ENCODE results near the gene COPZ2. TPM values are rescaled to one million over a fixed set of nuclear protein-coding genes. Genes with fewer than 3 reads are reported as not detected.
"Not testable (repeated sequence)": the region's sequence is repeated elsewhere in the genome, so short reads cannot be mapped to it uniquely, and the experiment has no call there.

The COPZ2 gene
- polyA plus RNA-seq, result 10 to 100 TPM in 1 of 2 donors, 1 to 10 TPM in 1; 8.4 to 12.9 TPM

GRCh38 chr17:48037036-48037837 is at the start of gene COPZ2:
COPZ2 (minus strand) TSS chr17:48037797; CDS start chr17:48037777, 20 bp downstream.
- 1 to 2% methylated on average over 43 to 73 of the region's 73 CpGs for WGBS, 2 donors
- Histone ChIP-seq H3K4me3 (ENCODE audit: low read depth in 1 of 2, low read length in 2 of 2) (peak within 1 kb of the TSS; percentile 63 to 69), H3K27me3 (ENCODE audit: control insufficient read depth in 1 of 2, insufficient read depth in 2 of 2, low read length in 2 of 2) (no peaks in the 10 kb centered on the region)

GRCh38 chr17:48084932-48085331 is 47.3 kb upstream of the COPZ2 start:
- no peaks in the 10 kb centered on the region for H3K9me3 ChIP-seq (ENCODE audit: control insufficient read depth in 2 of 2, insufficient read depth in 1 of 2, low read depth in 1 of 2, low read length in 1 of 2)
- no peaks in the 10 kb centered on the region for H3K27me3 ChIP-seq (ENCODE audit: control insufficient read depth in 1 of 2, insufficient read depth in 2 of 2, low read length in 2 of 2)
- 49 to 55% methylated on average over 2 of the region's 2 CpGs for WGBS, 2 donors
- peak overlapping the region; percentile 22 to 47 for H3K27ac ChIP-seq (ENCODE audit: low read depth in 2 of 2, low read length in 1 of 2)
- H3K4me1 ChIP-seq (ENCODE audit: control insufficient read depth in 2 of 2, insufficient read depth in 2 of 2, low read length in 1 of 2), result no peaks in the 10 kb centered on the region
- no peak overlapping the region for H3K4me3 ChIP-seq (ENCODE audit: low read depth in 1 of 2, low read length in 2 of 2)
- no peaks in the 10 kb centered on the region for H3K36me3 ChIP-seq (ENCODE audit: control insufficient read depth in 2 of 2, insufficient read depth in 2 of 2, low read length in 1 of 2)

More at GRCh38 chr17:48037036-48037837, at the start of gene COPZ2:
- Histone ChIP-seq H3K27ac (ENCODE audit: low read depth in 2 of 2, low read length in 1 of 2) (peak within 1 kb of the TSS; percentile 51 to 67), H3K36me3 (ENCODE audit: control insufficient read depth in 2 of 2, insufficient read depth in 2 of 2, low read length in 1 of 2) (peaks cover 2% of the 10 kb centered on the region in 2 donors), H3K4me1 (ENCODE audit: control insufficient read depth in 2 of 2, insufficient read depth in 2 of 2, low read length in 1 of 2) (peaks cover 4 to 5% of the 10 kb centered on the region in 2 donors), H3K9me3 (ENCODE audit: control insufficient read depth in 2 of 2, insufficient read depth in 1 of 2, low read depth in 1 of 2, low read length in 1 of 2) (no peaks in the 10 kb centered on the region)

- WGBS, 2 donors, result 79 to 81% methylated on average over 5 of the region's 5 CpGs
- Histone ChIP-seq H3K36me3 (ENCODE audit: control insufficient read depth in 2 of 2, insufficient read depth in 2 of 2, low read length in 1 of 2) (no peaks in the 10 kb centered on the region), H3K4me3 (ENCODE audit: low read depth in 1 of 2, low read length in 2 of 2) (no peak overlapping the region), H3K27me3 (ENCODE audit: control insufficient read depth in 1 of 2, insufficient read depth in 2 of 2, low read length in 2 of 2) (no peaks in the 10 kb centered on the region), H3K4me1 (ENCODE audit: control insufficient read depth in 2 of 2, insufficient read depth in 2 of 2, low read length in 1 of 2) (no peaks in the 10 kb centered on the region), H3K9me3 (ENCODE audit: control insufficient read depth in 2 of 2, insufficient read depth in 1 of 2, low read depth in 1 of 2, low read length in 1 of 2) (no peaks in the 10 kb centered on the region), H3K27ac (ENCODE audit: low read depth in 2 of 2, low read length in 1 of 2) (no peak overlapping the region)
These were observed 44.3 kb upstream of the COPZ2 start for GRCh38 chr17:48081858-48082257.

GRCh38 chr17:48077152-48077551 is 39.6 kb upstream of the COPZ2 start:
- not testable (repeated sequence) for H3K36me3 ChIP-seq (ENCODE audit: control insufficient read depth in 2 of 2, insufficient read depth in 2 of 2, low read length in 1 of 2); H3K9me3 ChIP-seq (ENCODE audit: control insufficient read depth in 2 of 2, insufficient read depth in 1 of 2, low read depth in 1 of 2, low read length in 1 of 2); H3K4me3 ChIP-seq (ENCODE audit: low read depth in 1 of 2, low read length in 2 of 2); H3K27ac ChIP-seq (ENCODE audit: low read depth in 2 of 2, low read length in 1 of 2); H3K27me3 ChIP-seq (ENCODE audit: control insufficient read depth in 1 of 2, insufficient read depth in 2 of 2, low read length in 2 of 2); H3K4me1 ChIP-seq (ENCODE audit: control insufficient read depth in 2 of 2, insufficient read depth in 2 of 2, low read length in 1 of 2)
- 91% methylated on average over 10 of the region's 10 CpGs for WGBS, 2 donors

GRCh38 chr17:48074322-48075081 is 36.9 kb upstream of the COPZ2 start:
- WGBS, 2 donors, result 70 to 71% methylated on average over 7 of the region's 7 CpGs
- Histone ChIP-seq H3K27ac (ENCODE audit: low read depth in 2 of 2, low read length in 1 of 2) (no peak overlapping the region), H3K9me3 (ENCODE audit: control insufficient read depth in 2 of 2, insufficient read depth in 1 of 2, low read depth in 1 of 2, low read length in 1 of 2) (no peaks in the 10 kb centered on the region), H3K4me1 (ENCODE audit: control insufficient read depth in 2 of 2, insufficient read depth in 2 of 2, low read length in 1 of 2) (no peaks in the 10 kb centered on the region), H3K4me3 (ENCODE audit: low read depth in 1 of 2, low read length in 2 of 2) (no peak overlapping the region), H3K27me3 (ENCODE audit: control insufficient read depth in 1 of 2, insufficient read depth in 2 of 2, low read length in 2 of 2) (no peaks in the 10 kb centered on the region), H3K36me3 (ENCODE audit: control insufficient read depth in 2 of 2, insufficient read depth in 2 of 2, low read length in 1 of 2) (peaks cover 3 to 5% of the 10 kb centered on the region in 2 donors)

GRCh38 chr17:48073566-48074094 is 36.0 kb upstream of the COPZ2 start:
- H3K27ac ChIP-seq (ENCODE audit: low read depth in 2 of 2, low read length in 1 of 2); H3K4me1 ChIP-seq (ENCODE audit: control insufficient read depth in 2 of 2, insufficient read depth in 2 of 2, low read length in 1 of 2); H3K9me3 ChIP-seq (ENCODE audit: control insufficient read depth in 2 of 2, insufficient read depth in 1 of 2, low read depth in 1 of 2, low read length in 1 of 2); H3K36me3 ChIP-seq (ENCODE audit: control insufficient read depth in 2 of 2, insufficient read depth in 2 of 2, low read length in 1 of 2); H3K27me3 ChIP-seq (ENCODE audit: control insufficient read depth in 1 of 2, insufficient read depth in 2 of 2, low read length in 2 of 2); H3K4me3 ChIP-seq (ENCODE audit: low read depth in 1 of 2, low read length in 2 of 2): not testable (repeated sequence)
- WGBS, 2 donors, result 73 to 91% methylated on average over 4 to 5 of the region's 5 CpGs

GRCh38 chr17:48072811-48073210 is 35.2 kb upstream of the COPZ2 start:
- WGBS, 2 donors, result 95% methylated on average over 9 of the region's 9 CpGs
- not testable (repeated sequence) for H3K27me3 ChIP-seq (ENCODE audit: control insufficient read depth in 1 of 2, insufficient read depth in 2 of 2, low read length in 2 of 2); H3K36me3 ChIP-seq (ENCODE audit: control insufficient read depth in 2 of 2, insufficient read depth in 2 of 2, low read length in 1 of 2); H3K27ac ChIP-seq (ENCODE audit: low read depth in 2 of 2, low read length in 1 of 2); H3K4me3 ChIP-seq (ENCODE audit: low read depth in 1 of 2, low read length in 2 of 2); H3K4me1 ChIP-seq (ENCODE audit: control insufficient read depth in 2 of 2, insufficient read depth in 2 of 2, low read length in 1 of 2); H3K9me3 ChIP-seq (ENCODE audit: control insufficient read depth in 2 of 2, insufficient read depth in 1 of 2, low read depth in 1 of 2, low read length in 1 of 2)

- Histone ChIP-seq H3K9me3 (ENCODE audit: control insufficient read depth in 2 of 2, insufficient read depth in 1 of 2, low read depth in 1 of 2, low read length in 1 of 2) (no peaks in the 10 kb centered on the region), H3K27ac (ENCODE audit: low read depth in 2 of 2, low read length in 1 of 2) (no peak overlapping the region), H3K36me3 (ENCODE audit: control insufficient read depth in 2 of 2, insufficient read depth in 2 of 2, low read length in 1 of 2) (peaks cover 3 to 4% of the 10 kb centered on the region in 2 donors), H3K4me3 (ENCODE audit: low read depth in 1 of 2, low read length in 2 of 2) (no peak overlapping the region), H3K27me3 (ENCODE audit: control insufficient read depth in 1 of 2, insufficient read depth in 2 of 2, low read length in 2 of 2) (no peaks in the 10 kb centered on the region), H3K4me1 (ENCODE audit: control insufficient read depth in 2 of 2, insufficient read depth in 2 of 2, low read length in 1 of 2) (no peaks in the 10 kb centered on the region)
- WGBS, 2 donors, result 48 to 63% methylated on average over 2 of the region's 2 CpGs
These were observed 34.1 kb upstream of the COPZ2 start for GRCh38 chr17:48071654-48072053.

- H3K36me3 ChIP-seq (ENCODE audit: control insufficient read depth in 2 of 2, insufficient read depth in 2 of 2, low read length in 1 of 2), result no peaks in the 10 kb centered on the region
- H3K4me3 ChIP-seq (ENCODE audit: low read depth in 1 of 2, low read length in 2 of 2), result no peak overlapping the region
- no peak overlapping the region for H3K27ac ChIP-seq (ENCODE audit: low read depth in 2 of 2, low read length in 1 of 2)
- no peaks in the 10 kb centered on the region for H3K27me3 ChIP-seq (ENCODE audit: control insufficient read depth in 1 of 2, insufficient read depth in 2 of 2, low read length in 2 of 2)
- no peaks in the 10 kb centered on the region for H3K9me3 ChIP-seq (ENCODE audit: control insufficient read depth in 2 of 2, insufficient read depth in 1 of 2, low read depth in 1 of 2, low read length in 1 of 2)
- H3K4me1 ChIP-seq (ENCODE audit: control insufficient read depth in 2 of 2, insufficient read depth in 2 of 2, low read length in 1 of 2), result no peaks in the 10 kb centered on the region
- 36 to 52% methylated on average over 2 of the region's 2 CpGs for WGBS, 2 donors
These were observed 32.6 kb upstream of the COPZ2 start for GRCh38 chr17:48070195-48070594.
